ENCODE results near the gene NEUROD2.
"Not testable (repeated sequence)": the region's sequence is repeated elsewhere in the genome, so short reads cannot be mapped to it uniquely, and the experiment has no call there.

NEUROD2 gene

GRCh38 chr17:39601758-39602532 lies 5.8 kb downstream of the NEUROD2 start:
- no peak for DNase-seq

DNA sequence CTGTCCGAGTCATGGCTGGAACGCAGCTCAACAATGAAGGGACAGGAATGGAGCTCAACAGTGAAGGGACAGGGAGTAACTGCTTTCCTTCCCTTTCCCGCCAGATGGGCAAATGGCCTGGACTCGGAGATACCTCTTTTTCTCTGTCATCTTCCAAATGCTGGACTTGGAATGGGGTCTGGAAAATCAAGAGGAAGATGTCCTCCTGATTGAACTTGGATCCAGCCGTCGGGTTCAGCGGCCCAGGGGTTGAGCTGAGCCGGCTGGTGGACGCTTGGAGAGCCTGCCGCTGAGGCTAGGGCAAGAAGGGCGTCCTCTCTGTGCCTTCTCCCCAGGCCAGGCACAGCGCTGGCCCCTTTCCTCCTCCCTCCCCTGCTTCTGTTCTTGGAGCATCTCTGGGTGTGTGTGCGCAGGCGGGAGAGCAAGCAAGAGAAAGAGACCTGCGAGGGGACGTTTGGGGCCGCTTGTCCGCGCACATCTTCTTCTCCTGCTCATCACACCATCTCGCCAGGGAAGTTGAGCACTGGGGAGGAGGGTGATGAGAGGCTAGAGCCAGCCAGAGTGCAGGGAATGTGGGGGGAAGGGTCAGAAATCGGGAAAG lies 6.6 kb downstream of the NEUROD2 start:
- no peak for DNase-seq

DNA sequence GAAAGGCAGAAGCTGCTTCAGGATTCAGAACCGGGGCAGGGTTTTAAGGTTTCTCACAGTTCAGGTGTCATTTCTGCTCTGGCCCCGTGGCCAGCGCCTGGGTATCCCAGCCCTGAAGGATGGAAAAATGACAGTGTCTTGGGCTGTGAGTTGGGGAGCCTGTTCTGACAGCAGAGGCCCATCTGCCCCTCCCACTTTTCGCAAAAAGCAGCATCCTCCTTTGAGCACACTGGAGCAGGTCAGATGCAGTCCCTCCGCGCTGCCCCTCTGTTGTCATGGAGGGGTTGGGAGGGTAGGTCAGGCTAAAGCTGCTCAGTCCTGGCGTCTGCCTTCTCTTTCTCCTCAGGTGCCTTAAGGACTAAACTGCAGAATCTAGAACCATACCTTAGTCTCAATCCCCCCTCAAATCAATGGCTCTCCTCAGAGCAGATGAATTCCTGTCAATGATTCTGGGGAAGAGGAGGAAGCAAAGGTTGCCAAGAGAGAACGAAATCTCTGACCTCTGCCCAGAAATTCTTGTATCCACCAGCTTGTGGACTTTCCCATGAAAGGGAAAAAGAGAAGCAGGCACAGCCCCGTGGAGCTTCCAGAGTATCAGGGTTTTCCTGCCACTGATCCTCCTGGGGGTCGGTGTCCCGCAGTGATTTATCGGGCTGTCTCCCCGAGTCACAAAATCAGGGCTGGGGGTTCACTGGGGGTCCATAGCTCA lies 7.3 kb downstream of the NEUROD2 start:
- no peak for DNase-seq

DNA sequence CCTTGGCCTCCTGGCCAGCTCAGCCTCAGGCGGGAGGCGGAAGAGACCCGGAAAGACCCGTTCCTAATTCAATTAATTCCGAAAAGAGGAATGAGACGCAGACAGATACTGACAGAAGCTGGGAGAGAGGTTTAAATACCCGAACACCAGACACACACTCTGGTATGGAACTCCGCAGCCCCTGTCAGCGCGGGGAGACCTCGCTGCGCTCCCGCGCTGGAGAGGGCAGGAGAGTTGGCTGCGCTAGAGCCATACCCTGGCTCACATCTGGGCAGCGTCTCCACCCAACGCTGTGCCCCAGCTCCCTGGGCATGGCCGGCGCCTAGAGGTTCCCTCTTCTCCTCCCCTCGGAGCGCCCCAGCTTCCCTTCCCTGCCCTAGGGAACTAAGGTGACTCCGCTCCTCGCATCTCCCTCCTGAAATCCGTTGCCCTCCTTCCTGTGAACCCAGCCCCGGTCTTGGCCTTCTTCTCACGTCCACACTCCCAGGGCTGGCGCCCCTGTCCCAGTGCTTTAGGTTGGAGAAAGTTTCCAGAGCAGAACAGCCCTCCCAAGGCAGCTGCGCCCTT lies 8.0 kb downstream of the NEUROD2 start:
- no peak for DNase-seq

DNA sequence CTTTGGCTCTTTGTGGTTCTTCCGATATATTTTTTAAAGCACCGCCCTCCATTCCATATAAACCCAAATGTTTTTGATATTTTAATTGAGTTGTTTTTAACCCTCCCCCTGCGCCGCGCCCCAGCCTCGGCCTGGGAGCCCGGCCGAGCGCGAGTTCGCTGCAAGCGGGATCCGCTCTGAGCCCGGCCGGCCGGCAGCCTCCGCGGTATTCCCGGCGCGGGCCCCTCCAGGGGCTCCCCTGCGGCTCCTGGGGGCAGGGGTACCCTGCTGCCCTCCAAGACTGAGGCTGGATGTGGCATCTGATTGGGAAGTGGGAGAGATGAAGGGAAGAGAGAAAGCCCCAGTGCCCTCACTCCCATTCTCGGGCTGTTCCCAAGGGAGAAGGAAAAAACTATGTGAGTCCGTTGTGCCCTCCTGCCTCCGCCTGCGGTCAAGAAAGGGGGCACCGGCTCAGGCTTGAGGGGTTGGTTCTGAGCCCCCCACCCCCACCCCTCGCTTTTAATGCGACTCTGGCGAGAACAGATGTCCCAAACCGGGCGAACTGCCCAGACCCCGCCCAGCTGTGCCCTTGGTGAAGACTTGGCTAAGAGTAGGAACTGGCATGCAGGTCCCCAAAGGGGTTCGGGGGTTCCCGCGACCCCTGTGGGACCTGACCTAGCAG lies 8.6 kb downstream of the NEUROD2 start:
- no peak for DNase-seq

GRCh38 chr17:39598630-39599003 lies 9.1 kb downstream of the NEUROD2 start:
- DNase-seq = no peak

DNA sequence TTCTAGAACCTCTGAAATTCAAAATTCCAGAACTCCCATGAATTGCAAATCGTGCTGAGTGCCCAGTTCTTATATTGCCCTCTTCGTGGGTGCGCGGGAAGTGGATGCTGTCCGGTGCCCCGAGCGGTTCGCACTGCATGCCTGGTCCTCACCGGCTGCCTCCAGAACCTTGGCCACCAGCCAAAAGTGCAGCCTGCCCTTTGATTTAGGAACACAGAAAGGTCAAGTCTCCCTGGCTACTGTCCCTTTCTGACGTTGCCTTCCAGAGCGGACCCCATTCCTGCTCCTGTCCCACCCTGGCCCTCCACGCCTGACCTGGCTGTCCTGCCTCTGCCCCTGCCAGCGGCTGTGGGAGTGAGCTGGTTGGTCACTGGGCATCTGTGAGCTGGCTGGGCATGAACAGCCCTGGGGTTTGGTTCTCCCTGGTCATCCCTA lies 9.7 kb downstream of the NEUROD2 start:
- DNase-seq = no peak

- no peak for DNase-seq
These were observed 10.2 kb downstream of the NEUROD2 start for GRCh38 chr17:39597372-39598046.

DNA sequence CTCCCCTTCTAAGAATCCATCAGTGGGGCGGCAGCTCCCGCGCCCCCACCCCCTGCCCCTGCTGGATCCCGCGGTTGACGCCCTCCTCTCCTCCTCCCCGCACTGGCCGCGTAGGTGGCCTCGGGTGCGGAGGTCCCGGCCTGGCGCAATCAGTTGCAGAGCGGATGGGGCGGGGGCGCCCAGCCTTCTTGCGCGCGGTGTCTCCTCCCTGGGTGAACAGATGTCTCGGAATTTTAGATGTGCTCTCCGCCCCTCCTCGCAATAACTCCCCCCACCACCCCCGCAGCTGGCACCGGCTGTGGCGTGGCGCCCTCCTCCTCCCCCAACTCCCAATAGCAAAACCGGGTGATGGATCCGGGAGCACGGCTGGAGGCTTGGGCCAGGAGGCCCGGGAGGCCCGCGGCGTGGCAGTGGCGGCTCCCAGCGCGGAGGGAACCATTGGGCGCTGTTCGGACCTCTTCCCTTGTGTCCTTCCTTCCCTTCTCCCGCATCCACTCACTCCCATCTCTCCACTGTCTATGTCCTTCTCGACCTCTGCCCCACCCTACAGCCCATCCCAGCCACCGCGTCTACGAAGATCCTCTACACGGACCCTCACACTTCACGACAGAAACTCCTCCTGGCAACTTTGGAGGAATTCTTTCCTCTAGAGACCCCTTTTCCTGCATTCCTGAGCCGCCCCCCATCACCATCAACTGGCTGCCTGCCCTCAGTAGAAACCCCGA lies 11.0 kb downstream of the NEUROD2 start:
- no peak for DNase-seq

GRCh38 chr17:39595928-39596510 lies 11.7 kb downstream of the NEUROD2 start:
- DNase-seq = no peak

DNA sequence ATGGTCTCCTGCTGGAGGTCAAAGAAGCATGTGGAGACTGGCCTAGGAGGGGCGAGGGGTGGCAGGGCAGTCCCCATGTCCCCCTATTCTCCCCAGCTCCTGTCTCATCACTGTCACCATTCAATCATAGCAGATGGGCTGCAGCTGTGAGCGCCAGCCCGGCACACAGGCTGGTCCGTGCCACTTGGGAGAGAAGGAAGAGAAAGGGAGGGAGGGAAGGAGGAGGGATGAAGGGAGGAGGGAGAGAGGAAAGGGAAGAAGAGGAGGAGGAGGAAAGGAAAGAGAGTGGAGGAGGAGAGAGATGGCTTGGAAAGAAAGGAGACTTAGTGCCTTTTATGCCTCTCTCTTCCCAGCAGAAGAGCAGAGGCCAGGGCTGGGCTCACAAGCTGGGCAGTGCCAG lies 12.4 kb downstream of the NEUROD2 start:
- no peak for DNase-seq

GRCh38 chr17:39593371-39593770 lies 14.3 kb downstream of the NEUROD2 start:
- no peak for DNase-seq

GRCh38 chr17:39591958-39592954 lies 15.5 kb downstream of the NEUROD2 start:
- no peak for DNase-seq

DNA sequence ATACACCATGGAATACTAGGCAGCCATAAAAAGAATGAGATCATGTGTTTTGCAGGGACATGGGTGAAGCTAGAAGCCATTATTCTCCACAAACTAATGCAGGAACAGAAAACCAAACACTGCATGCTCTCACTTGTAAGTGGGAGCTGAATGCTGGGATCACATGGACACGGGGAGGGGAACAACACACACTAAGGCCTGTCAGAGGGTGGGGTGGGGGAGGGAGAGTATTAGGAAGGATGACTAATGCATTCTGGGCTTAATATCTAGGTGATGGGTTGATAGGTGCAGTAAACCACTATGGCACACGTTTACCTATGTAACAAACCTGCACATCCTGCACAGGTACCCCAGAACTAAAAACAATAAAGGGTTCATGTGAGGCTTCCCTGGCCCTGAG lies 17.5 kb downstream of the NEUROD2 start:
- DNase-seq = not testable (repeated sequence)

GRCh38 chr17:39582658-39583057 lies 25.1 kb downstream of the NEUROD2 start:
- no peak for DNase-seq

- no peak for DNase-seq
These were observed 26.0 kb downstream of the NEUROD2 start for GRCh38 chr17:39581759-39582085.

DNA sequence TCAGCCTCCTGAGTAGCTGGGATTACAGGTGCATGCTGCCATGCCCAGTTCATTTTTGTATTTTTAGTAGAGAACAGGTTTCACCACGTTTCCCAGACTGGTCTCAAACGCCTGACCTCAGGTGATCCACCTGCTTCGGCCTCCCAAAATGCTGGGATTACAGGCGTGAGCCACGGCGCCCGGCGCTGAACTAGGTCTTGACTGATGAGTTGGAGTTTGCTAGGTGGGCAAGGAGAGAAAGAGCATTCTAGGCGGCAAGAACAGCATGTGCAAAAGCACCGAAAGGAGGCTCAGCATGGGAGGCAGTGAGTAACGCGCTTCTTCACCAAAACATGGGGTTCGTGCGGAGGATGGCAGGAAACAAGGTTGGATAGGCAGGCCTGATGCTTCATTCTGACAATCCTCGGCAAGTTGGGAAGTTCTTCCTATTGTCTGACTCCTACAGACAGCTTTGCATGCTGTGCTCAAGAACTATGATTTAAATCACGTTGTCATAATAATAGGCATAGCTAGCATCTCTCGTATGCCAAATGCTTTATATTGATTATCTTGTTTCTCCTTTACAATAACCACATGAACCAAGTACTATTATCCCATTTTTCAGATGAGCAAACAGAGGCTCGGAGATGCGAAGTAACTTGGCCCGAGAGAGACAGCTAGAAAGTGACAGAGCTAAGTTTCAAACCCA lies 26.5 kb downstream of the NEUROD2 start:
- DNase-seq = no peak

- no peak for DNase-seq
These were observed 27.6 kb downstream of the NEUROD2 start for GRCh38 chr17:39580082-39580468.

- DNase-seq = no peak
These were observed 28.2 kb downstream of the NEUROD2 start for GRCh38 chr17:39579318-39580081.

Measured in right forelimb (tissue), 1 donor.